Endodermal cell (in vitro differentiated cells): Measurements from ENCODE around the gene AUTS2. TPM values are rescaled to one million over a fixed set of nuclear protein-coding genes. Genes with fewer than 3 reads are reported as not detected.
A peak's percentile ranks its signal among the peaks of the same experiment; 100 is the strongest.

Experiments
- DNase-seq: peaks from one replicate; pipeline ENCODE4 v3.0.0-alpha.2; 2017
- H3K27ac ChIP-seq: 2 replicates; pipeline ENCODE4 v1.5.1; 2013; ENCODE audit warnings: mild to moderate bottlenecking, low read depth, low read length, moderate library complexity
- H3K27me3 ChIP-seq: 2 replicates; pipeline ENCODE4 v1.6.1; 2013; ENCODE audit warnings: mild to moderate bottlenecking, low read length, moderate library complexity; ENCODE audit not compliant: insufficient read depth, control insufficient read depth, poor library complexity, severe bottlenecking
- H3K36me3 ChIP-seq: 2 replicates; pipeline ENCODE4 v1.7.0; 2013; ENCODE audit warnings: mild to moderate bottlenecking, low read length, moderate library complexity; ENCODE audit not compliant: control insufficient read depth, insufficient read depth
- H3K4me1 ChIP-seq: one replicate; pipeline ENCODE4 v1.7.0; 2013; ENCODE audit warnings: low read length; ENCODE audit not compliant: control insufficient read depth, insufficient read depth
- H3K4me3 ChIP-seq: 2 replicates; pipeline ENCODE4 v1.5.1; 2013; ENCODE audit warnings: mild to moderate bottlenecking, low read length, moderate library complexity
- H3K9ac ChIP-seq: 2 replicates; pipeline ENCODE4 v1.6.1; 2013; ENCODE audit warnings: mild to moderate bottlenecking, low read length, moderate library complexity; ENCODE audit not compliant: poor library complexity, severe bottlenecking; ENCODE audit errors: extremely low read depth
- H3K9me3 ChIP-seq: 2 replicates; pipeline ENCODE4 v1.6.1; 2013; ENCODE audit warnings: mild to moderate bottlenecking, low read length, moderate library complexity; ENCODE audit not compliant: control insufficient read depth
- H3K27ac Mint-ChIP-seq: 2 replicates; pipeline ENCODE4 v1.8.0; 2020; ENCODE audit warnings: mixed read lengths
- H3K27me3 Mint-ChIP-seq: 2 replicates; pipeline ENCODE4 v1.8.0; 2021; ENCODE audit warnings: mild to moderate bottlenecking, mixed read lengths; ENCODE audit not compliant: insufficient read depth
- H3K36me3 Mint-ChIP-seq: 2 replicates; pipeline ENCODE4 v1.8.0; 2020; ENCODE audit warnings: low read depth, mixed read lengths
- H3K4me1 Mint-ChIP-seq: 2 replicates; pipeline ENCODE4 v1.8.0; 2020; ENCODE audit warnings: mixed read lengths
- H3K4me3 Mint-ChIP-seq: 2 replicates; pipeline ENCODE4 v1.8.0; 2020; ENCODE audit warnings: mild to moderate bottlenecking, moderate library complexity, mixed read lengths
- H3K9me3 Mint-ChIP-seq: 2 replicates; pipeline ENCODE4 v1.8.0; 2020; ENCODE audit warnings: mild to moderate bottlenecking, mixed read lengths
- CTCF ChIP-seq: fragments of 200-600 bp; sonication (generic); conservative IDR thresholded peaks from 2 replicates; pipeline ENCODE4 v1.5.0; 2021; ENCODE audit warnings: antibody characterized with exemption, mild to moderate bottlenecking
- WGBS, 2 experiments: methylation state at CpG; one replicate each; pipeline versions ENCODE4 v1.1.5 to v1.1.7; 2013; ENCODE audit warnings: missing lambda C conversion rate in 2 of 2, mixed read lengths in 1 of 2; ENCODE audit not compliant: insufficient coverage in 1 of 2, insufficient read length in 1 of 2; 5-methylcytosine and 5-hydroxymethylcytosine counted together
- total RNA-seq, 2 donors: library from RNA; stranded (reverse); fragmentation: NEBNext Ultra II Directional in 1 of 2; extraction: Animal tissue kit (Norgen Biotek cat#: 25700) in 1 of 2; gene quantifications; 2 replicates in 1 of 2; 3 replicates in 1 of 2; pipeline ENCODE4 v1.2.1, GENCODE V29; 2021

Gene AUTS2
- total RNA-seq, 2 donors from 2014 or later = 76.8 to 106 TPM

GRCh38 chr7:70529914-70530585 is 931.8 kb downstream of the AUTS2 start:
- DNase-seq = no peak
- Histone ChIP-seq H3K4me1 (peaks cover 8% of the 10 kb centered on the region), H3K27me3 (peaks cover 6% of the 10 kb centered on the region), H3K4me3 (no peak overlapping the region), H3K27ac (no peak overlapping the region), H3K9ac (no peak overlapping the region), H3K9me3 (peaks cover 13% of the 10 kb centered on the region), H3K36me3 (no peaks in the 10 kb centered on the region)
- Mint-ChIP-seq H3K27ac (no peak overlapping the region), H3K4me3 (no peak overlapping the region), H3K9me3 (peaks cover 2% of the 10 kb centered on the region), H3K27me3 (peaks cover 6% of the 10 kb centered on the region), H3K36me3 (peaks cover 23% of the 10 kb centered on the region), H3K4me1 (peaks cover 9% of the 10 kb centered on the region)
- WGBS, 2 experiments = 94 to 96% methylated on average over 6 to 8 of the region's 8 CpGs
- no peak for TF ChIP-seq CTCF

- no peak overlapping the region for H3K4me3 ChIP-seq
- WGBS, 2 experiments = 94 to 100% methylated on average over 1 to 2 of the region's 2 CpGs
- no peaks in the 10 kb centered on the region for H3K36me3 ChIP-seq
- peak; percentile 40 for TF ChIP-seq CTCF
- H3K27me3 ChIP-seq = peaks cover 4% of the 10 kb centered on the region
- Mint-ChIP-seq H3K36me3 (peaks cover 15% of the 10 kb centered on the region), H3K27ac (no peak overlapping the region), H3K27me3 (peaks cover 21% of the 10 kb centered on the region), H3K4me1 (no peaks in the 10 kb centered on the region), H3K4me3 (no peak overlapping the region), H3K9me3 (peaks cover 2% of the 10 kb centered on the region)
- no peak overlapping the region for H3K27ac ChIP-seq
- H3K9me3 ChIP-seq = peaks cover 13% of the 10 kb centered on the region
- H3K9ac ChIP-seq = no peak overlapping the region
- peak; percentile 54 for DNase-seq
- H3K4me1 ChIP-seq = no peaks in the 10 kb centered on the region
Measured at GRCh38 chr7:70533614-70534013, 935.3 kb downstream of the AUTS2 start.

GRCh38 chr7:70539205-70539604 is 940.9 kb downstream of the AUTS2 start:
- Mint-ChIP-seq H3K27ac (no peak overlapping the region), H3K4me3 (no peak overlapping the region), H3K36me3 (no peaks in the 10 kb centered on the region), H3K4me1 (peaks cover 14% of the 10 kb centered on the region), H3K9me3 (no peaks in the 10 kb centered on the region), H3K27me3 (peaks cover 68% of the 10 kb centered on the region)
- Histone ChIP-seq H3K27me3 (peaks cover 11% of the 10 kb centered on the region), H3K4me3 (no peak overlapping the region), H3K36me3 (no peaks in the 10 kb centered on the region), H3K9ac (no peak overlapping the region), H3K27ac (no peak overlapping the region), H3K4me1 (peaks cover 5% of the 10 kb centered on the region), H3K9me3 (no peaks in the 10 kb centered on the region)
- DNase-seq = no peak
- no peak for TF ChIP-seq CTCF
